OCI-LY3 (cell line): Measurements from ENCODE around the gene AGAP2.
"Not testable (repeated sequence)": the region's sequence is repeated elsewhere in the genome, so short reads cannot be mapped to it uniquely, and the experiment has no call there.

Experiments
- H2AFZ ChIP-seq: fragments of 200-600, 300-600 bp; shearing (Covaris generic); 2 replicates; pipeline ENCODE4 v1.6.0; 2014; ENCODE audit warnings: antibody characterized with exemption, low read depth, low read length
- H3K27ac ChIP-seq: fragments of 200-600, 300-600 bp; sonication (generic); 2 replicates; pipeline ENCODE4 v1.5.1; 2014; ENCODE audit warnings: mild to moderate bottlenecking, low read length, moderate library complexity, mixed read lengths
- H3K27me3 ChIP-seq: fragments of 200-600, 300-600 bp; sonication (generic); 2 replicates; pipeline ENCODE4 v1.6.1; 2014; ENCODE audit warnings: low read depth, low read length, mixed read lengths
- H3K36me3 ChIP-seq: fragments of 200-600, 300-600 bp; sonication (generic); replicated peaks from 2 replicates; pipeline ENCODE3; 2014; ENCODE audit warnings: low read depth, low read length, mixed read lengths
- H3K4me1 ChIP-seq: fragments of 300-600, 200-600 bp; sonication (generic); 2 replicates; pipeline ENCODE4 v1.6.1; 2014; ENCODE audit warnings: low read length, mixed read lengths
- H3K4me2 ChIP-seq: fragments of 200-600, 300-600 bp; sonication (generic); 2 replicates; pipeline ENCODE4 v1.6.1; 2014; ENCODE audit warnings: low read length, mixed read lengths
- H3K4me3 ChIP-seq: fragments of 300-600, 200-600 bp; sonication (generic); 2 replicates; pipeline ENCODE4 v1.5.1; 2014; ENCODE audit warnings: antibody characterized with exemption, mild to moderate bottlenecking, low read length, moderate library complexity
- H3K79me2 ChIP-seq: fragments of 300-600, 200-600 bp; shearing (Covaris generic); 2 replicates; pipeline ENCODE4 v1.6.1; 2014; ENCODE audit warnings: mild to moderate bottlenecking, low read length, mixed read lengths
- H3K9ac ChIP-seq: fragments of 300-600, 200-600 bp; shearing (Covaris generic); 2 replicates; pipeline ENCODE4 v1.6.0; 2014; ENCODE audit warnings: mild to moderate bottlenecking, low read length, moderate library complexity
- H3K9me3 ChIP-seq: fragments of 200-600, 300-600 bp; shearing (Covaris generic); 2 replicates; pipeline ENCODE4 v1.6.1; 2014; ENCODE audit warnings: low read length, mixed read lengths; ENCODE audit not compliant: insufficient read depth
- H4K20me1 ChIP-seq: fragments of 200-600, 300-600 bp; sonication (generic); 2 replicates; pipeline ENCODE4 v1.6.1; 2016; ENCODE audit warnings: low read length, mixed read lengths; ENCODE audit not compliant: insufficient read depth
- CTCF ChIP-seq: fragments of 200-600, 300-600 bp; sonication (generic); IDR thresholded peaks from 2 replicates; pipeline ENCODE4 v1.5.1; 2014; ENCODE audit warnings: antibody characterized with exemption, low read length, low read depth
- EZH2phosphoT487 ChIP-seq: fragments of 200-600 bp; shearing (Covaris generic); IDR thresholded peaks from 2 replicates; pipeline ENCODE4 v1.6.1; 2018; ENCODE audit warnings: antibody characterized with exemption, mixed run types, low read depth

Gene AGAP2

GRCh38 chr12:57717131-57717530 lies 21.4 kb downstream of the AGAP2 start:
- Histone ChIP-seq H3K79me2 (no peaks in the 10 kb centered on the region), H3K36me3 (peaks cover 17% of the 10 kb centered on the region), H3K27ac (no peak overlapping the region), H3K4me2 (no peak overlapping the region), H3K27me3 (no peaks in the 10 kb centered on the region), H4K20me1 (no peaks in the 10 kb centered on the region), H3K9me3 (no peaks in the 10 kb centered on the region), H3K4me1 (no peaks in the 10 kb centered on the region), H2AFZ (no peak overlapping the region), H3K4me3 (no peak overlapping the region), H3K9ac (no peak overlapping the region)
- TF ChIP-seq CTCF (no peak), EZH2phosphoT487 (no peak)

- Histone ChIP-seq H3K4me2 (no peak overlapping the region), H3K27me3 (no peaks in the 10 kb centered on the region), H3K79me2 (no peaks in the 10 kb centered on the region), H3K4me3 (no peak overlapping the region), H3K27ac (no peak overlapping the region), H3K9me3 (no peaks in the 10 kb centered on the region), H3K36me3 (peaks cover 16% of the 10 kb centered on the region), H4K20me1 (no peaks in the 10 kb centered on the region), H3K9ac (no peak overlapping the region), H2AFZ (no peak overlapping the region), H3K4me1 (no peaks in the 10 kb centered on the region)
- TF ChIP-seq EZH2phosphoT487 (no peak), CTCF (no peak)
Observed at GRCh38 chr12:57716305-57716704, 22.2 kb downstream of the AGAP2 start.

GRCh38 chr12:57715786-57716185 lies 22.8 kb downstream of the AGAP2 start:
- Histone ChIP-seq H4K20me1 (no peaks in the 10 kb centered on the region), H2AFZ (no peak overlapping the region), H3K4me3 (no peak overlapping the region), H3K27ac (no peak overlapping the region), H3K79me2 (no peaks in the 10 kb centered on the region), H3K4me1 (no peaks in the 10 kb centered on the region), H3K36me3 (peaks cover 12% of the 10 kb centered on the region), H3K9me3 (no peaks in the 10 kb centered on the region), H3K9ac (no peak overlapping the region), H3K27me3 (no peaks in the 10 kb centered on the region), H3K4me2 (no peak overlapping the region)
- TF ChIP-seq EZH2phosphoT487 (no peak), CTCF (no peak)

GRCh38 chr12:57715036-57715748 lies 23.4 kb downstream of the AGAP2 start:
- H3K36me3 ChIP-seq = peaks cover 12% of the 10 kb centered on the region
- H2AFZ ChIP-seq, H3K79me2 ChIP-seq, H3K27ac ChIP-seq, H3K9ac ChIP-seq, H3K4me2 ChIP-seq, H3K27me3 ChIP-seq, H4K20me1 ChIP-seq, H3K9me3 ChIP-seq, H3K4me1 ChIP-seq, H3K4me3 ChIP-seq: not testable (repeated sequence)
